GM12878 (cell line): ENCODE measurements around the gene OR6X1. TPM values are rescaled to one million over a fixed set of nuclear protein-coding genes. Genes with fewer than 3 reads are reported as not detected.

Experiments
- ATAC-seq: fragments of 200-7000 bp; cut with Tn5 transposase; 3 replicates; pipeline ENCODE4 v1.9.1; 2020; ENCODE audit warnings: mild to moderate bottlenecking, moderate library complexity
- BruUV-seq: library from RNA; stranded (reverse); fragments of 400-500 nt; replicated peaks from 2 replicates; lab custom pipeline; 2021; lab: Mats Ljungman, UMichigan
- CTCF ChIA-PET: fragments of 300-600 bp; sonication (Branson Sonifier 250); formaldehyde crosslinking; extraction: SDS; loops from one replicate; lab custom pipeline; 2021; ENCODE audit warnings: inconsistent platforms; lab: Yijun Ruan, JAX
- POLR2A ChIA-PET: fragments of 350-600 bp; formaldehyde crosslinking; extraction: SDS; loops from one replicate; lab custom pipeline; 2021; ENCODE audit warnings: inconsistent platforms; lab: Charles Lee
- RAD21 ChIA-PET: fragments of 300-600 bp; sonication (Branson Sonifier 250); formaldehyde crosslinking; loops from one replicate; lab custom pipeline; 2023; ENCODE audit warnings: antibody characterized with exemption; ENCODE audit not compliant: unreplicated experiment; lab: Charles Lee
- SMC1A ChIA-PET: fragments of 300-600 bp; sonication (Branson Sonifier 250); formaldehyde crosslinking; loops from one replicate; lab custom pipeline; 2023; ENCODE audit not compliant: unreplicated experiment, uncharacterized antibody; lab: Charles Lee
- DNase-seq: peaks from one replicate; pipeline ENCODE4 v3.0.0-alpha.2; 2011; ENCODE audit warnings: low read depth, low spot score
- FAIRE-seq: peaks from 3 replicates; lab custom pipeline; 2011; peaks lifted over from hg19 to GRCh38; lab: Jason Lieb, UNC
- H2AFZ ChIP-seq: 2 replicates; pipeline ENCODE4 v1.6.0; 2011; ENCODE audit warnings: low read depth, low read length, control low read depth; ENCODE audit not compliant: control insufficient read depth
- H3K27ac ChIP-seq: 2 replicates; pipeline ENCODE4 v1.5.1; 2011; ENCODE audit warnings: control low read depth; ENCODE audit not compliant: control insufficient read depth, insufficient read depth
- H3K27me3 ChIP-seq, 2 experiments: replicated peaks in 1 of 2; 2 replicates each; pipeline versions ENCODE4 v1.6.0 to v1.6.1; 2011; ENCODE audit warnings: low read length in 1 of 2; ENCODE audit not compliant: control insufficient read depth in 2 of 2, insufficient read depth in 2 of 2
- H3K36me3 ChIP-seq, 2 experiments: 2 replicates each; pipeline ENCODE4 v1.5.1; 2011; ENCODE audit warnings: low read length in 1 of 2; ENCODE audit not compliant: control insufficient read depth in 2 of 2, insufficient read depth in 2 of 2
- H3K4me1 ChIP-seq: 2 replicates; pipeline ENCODE4 v1.6.1; 2011; ENCODE audit warnings: mild to moderate bottlenecking, low read length, moderate library complexity, mixed read lengths; ENCODE audit not compliant: control insufficient read depth, insufficient read depth
- H3K4me2 ChIP-seq: 2 replicates; pipeline ENCODE4 v1.6.0; 2011; ENCODE audit warnings: control low read depth; ENCODE audit not compliant: control insufficient read depth, insufficient read depth
- H3K4me3 ChIP-seq: fragments of 200-600 bp; sonication (generic); 2 replicates; pipeline ENCODE4 v1.5.1; 2016
- H3K79me2 ChIP-seq: 2 replicates; pipeline ENCODE4 v1.6.0; 2011; ENCODE audit warnings: low read length; ENCODE audit not compliant: control insufficient read depth, insufficient read depth
- H3K9ac ChIP-seq: 2 replicates; pipeline ENCODE4 v1.8.0; 2011; ENCODE audit warnings: low read length, control low read depth, mixed read lengths; ENCODE audit not compliant: control insufficient read depth, insufficient read depth
- H3K9me3 ChIP-seq: replicated peaks from 3 replicates; pipeline ENCODE4 v1.5.1; 2011; ENCODE audit warnings: mild to moderate bottlenecking, low read length; ENCODE audit not compliant: control insufficient read depth, insufficient read depth
- H4K20me1 ChIP-seq: 2 replicates; pipeline ENCODE4 v1.6.0; 2011; ENCODE audit not compliant: control insufficient read depth, insufficient read depth
- CBFB ChIP-seq: IDR thresholded peaks from 2 replicates; pipeline ENCODE4 v1.6.1; 2016; ENCODE audit warnings: antibody characterized with exemption, low read depth
- HDGF ChIP-seq: fragments of 450-650 bp; IDR thresholded peaks from 2 replicates; pipeline ENCODE4 v1.6.1; 2016; ENCODE audit warnings: antibody characterized with exemption
- JUND ChIP-seq: IDR thresholded peaks from 2 replicates; pipeline ENCODE4 v1.6.1; 2012; ENCODE audit warnings: low read depth, mild to moderate bottlenecking, low read length, improper control_type of control experiment, moderate library complexity
- PML ChIP-seq: IDR thresholded peaks from 2 replicates; pipeline ENCODE4 v1.6.1; 2012; ENCODE audit warnings: low read length, inconsistent platforms
- POLR2A ChIP-seq: IDR thresholded peaks from 2 replicates; pipeline ENCODE4 v1.6.1; 2011; ENCODE audit warnings: low read depth, mild to moderate bottlenecking, low read length
- RFX5 ChIP-seq: IDR thresholded peaks from 2 replicates; pipeline ENCODE4 v1.6.1; 2011; ENCODE audit warnings: low read depth, low read length, improper control_type of control experiment
- SMAD1 ChIP-seq: fragments of 450-650 bp; IDR thresholded peaks from 2 replicates; pipeline ENCODE4 v1.6.1; 2018; ENCODE audit warnings: mild to moderate bottlenecking, low read depth; ENCODE audit not compliant: partially characterized antibody
- SRF ChIP-seq, 2 experiments: IDR thresholded peaks; 2 replicates each; pipeline ENCODE4 v1.6.1; 2011; ENCODE audit warnings: low read depth in 2 of 2, low read length in 2 of 2, mild to moderate bottlenecking in 1 of 2, moderate library complexity in 1 of 2
- ZBED1 ChIP-seq: IDR thresholded peaks from 2 replicates; pipeline ENCODE4 v1.6.1; 2016; ENCODE audit warnings: borderline replicate concordance
- ZNF217 ChIP-seq: fragments of 450-650 bp; IDR thresholded peaks from 2 replicates; pipeline ENCODE4 v1.6.1; 2017; ENCODE audit warnings: antibody characterized with exemption, mild to moderate bottlenecking
- ZNF384 ChIP-seq: IDR thresholded peaks from 2 replicates; pipeline ENCODE4 v1.6.1; 2012; ENCODE audit warnings: low read depth, mild to moderate bottlenecking, low read length, improper control_type of control experiment, borderline replicate concordance
- WGBS: methylation state at CpG from one replicate; pipeline ENCODE4 v1.1.6; 2016; ENCODE audit warnings: low lambda C conversion rate; ENCODE audit not compliant: insufficient replicate concordance, insufficient coverage; ENCODE audit errors: missing lambda C conversion rate; 5-methylcytosine and 5-hydroxymethylcytosine counted together
- in situ Hi-C: fragments of 300-500 bp; cut with MboI; formaldehyde crosslinking; loops from 9 replicates; pipeline ENCODE4 v1.14.3; 2018; ENCODE audit warnings: mixed read lengths
- intact Hi-C: fragments of 100-400 bp; cut with micrococcal nuclease; formaldehyde crosslinking; loops from one replicate; pipeline ENCODE4 v1.14.2; 2022; ENCODE audit not compliant: unreplicated experiment
- polyA plus RNA-seq, 11 experiments: library from polyadenylated mRNA; depleted of rRNA in 4 of 11; unstranded in 6 of 11; stranded (reverse) in 5 of 11; fragments of >200 nt; fragmentation: Nextera tagmentation in 4 of 11; fragmentation: Illumina TruSeq in 1 of 11; extraction: Ambion mirVana in 4 of 11; extraction: Trizol in 1 of 11; gene quantifications; 1 replicate in 1 of 11; 2 replicates in 10 of 11; pipeline versions ENCODE4 v1.2.1 to v1.2.3, GENCODE V29; 2011 to 2016; ENCODE audit warnings: inconsistent platforms in 2 of 11, missing spikeins in 2 of 11, low read depth in 1 of 11
- total RNA-seq, 4 experiments: library from RNA; depleted of rRNA in 3 of 4; stranded (reverse); fragments of >200 nt in 3 of 4; fragmentation: Illumina TruSeq in 1 of 4; extraction: Trizol in 1 of 4; gene quantifications; 2 replicates each; pipeline versions ENCODE4 v1.2.1 to v1.2.3, GENCODE V29; 2013 to 2021
- TF ChIP-seq, protein P1 (sequence below): fragments of 450-650 bp; IDR thresholded peaks from 2 replicates; pipeline ENCODE4 v1.6.1; 2016; ENCODE audit warnings: mild to moderate bottlenecking
- TF ChIP-seq, protein P2 (sequence below): fragments of 450-650 bp; conservative IDR thresholded peaks from 2 replicates; pipeline ENCODE4 v1.6.1; 2017; ENCODE audit warnings: mild to moderate bottlenecking, moderate library complexity
- TF ChIP-seq, protein P3 (sequence below): IDR thresholded peaks from 2 replicates; pipeline ENCODE4 v1.6.1; 2012; ENCODE audit warnings: low read depth, low read length, improper control_type of control experiment
- TF ChIP-seq, protein P4 (sequence below): IDR thresholded peaks from 2 replicates; pipeline ENCODE4 v1.6.1; 2011; ENCODE audit warnings: borderline replicate concordance, low read depth, mild to moderate bottlenecking, moderate library complexity, low read length; ENCODE audit not compliant: insufficient read depth, poor library complexity, severe bottlenecking
- TF ChIP-seq, protein P5 (sequence below): fragments of 450-650 bp; IDR thresholded peaks from 2 replicates; pipeline ENCODE4 v1.6.1; 2014; ENCODE audit warnings: mild to moderate bottlenecking

Gene OR6X1
- total and polyA plus RNA-seq, 10 of the 15 experiments (the other 5 are each of a cell fraction or from before 2014, with no cell fraction given): not detected

DNA sequence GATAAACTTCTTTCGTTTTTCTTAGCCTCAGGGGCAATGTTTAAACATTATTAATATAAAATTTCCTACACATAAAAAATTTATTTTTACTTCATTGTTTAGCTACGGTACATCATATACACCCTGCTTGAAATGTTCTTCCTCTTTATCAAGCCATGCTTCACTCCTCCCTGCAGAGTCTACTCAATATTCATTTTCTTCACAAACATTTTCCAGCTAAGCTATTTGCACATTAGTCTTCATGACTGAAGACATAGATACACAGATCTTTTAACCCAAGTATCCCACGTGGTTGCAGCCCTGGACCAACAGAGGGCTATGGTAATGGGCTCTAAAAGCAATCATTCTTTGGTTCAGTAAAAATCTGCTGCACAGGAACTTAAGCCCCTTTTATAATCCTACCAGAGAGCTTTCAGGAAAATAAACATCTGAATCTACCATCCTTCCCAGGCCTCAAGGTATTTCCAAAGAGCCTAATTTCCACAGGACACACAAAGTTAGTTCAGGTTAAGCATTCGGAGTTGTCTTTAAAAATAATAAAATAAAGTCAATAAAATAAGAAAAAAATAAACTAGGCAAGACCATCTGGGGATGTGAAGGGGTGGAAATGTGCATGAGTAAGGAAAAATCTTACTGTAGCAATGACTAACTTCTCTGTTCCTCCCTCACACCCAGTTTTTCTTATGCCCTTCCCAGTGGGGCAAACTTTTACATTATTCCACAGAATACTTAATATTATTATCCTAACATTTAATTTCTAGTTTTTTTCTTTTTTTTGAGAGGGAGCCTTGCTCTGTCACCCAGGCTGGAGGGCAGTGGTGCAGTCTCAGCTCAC is 21.6 kb upstream of the OR6X1 start (continued):
- TF ChIP-seq, protein P1, sequence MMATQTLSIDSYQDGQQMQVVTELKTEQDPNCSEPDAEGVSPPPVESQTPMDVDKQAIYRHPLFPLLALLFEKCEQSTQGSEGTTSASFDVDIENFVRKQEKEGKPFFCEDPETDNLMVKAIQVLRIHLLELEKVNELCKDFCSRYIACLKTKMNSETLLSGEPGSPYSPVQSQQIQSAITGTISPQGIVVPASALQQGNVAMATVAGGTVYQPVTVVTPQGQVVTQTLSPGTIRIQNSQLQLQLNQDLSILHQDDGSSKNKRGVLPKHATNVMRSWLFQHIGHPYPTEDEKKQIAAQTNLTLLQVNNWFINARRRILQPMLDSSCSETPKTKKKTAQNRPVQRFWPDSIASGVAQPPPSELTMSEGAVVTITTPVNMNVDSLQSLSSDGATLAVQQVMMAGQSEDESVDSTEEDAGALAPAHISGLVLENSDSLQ: no peak
- no peak for TF ChIP-seq SRF (IDR thresholded peaks at IDR 0.05; ENCODE audit: low read depth in 2 of 2, low read length in 2 of 2)
- TF ChIP-seq, protein P2, sequence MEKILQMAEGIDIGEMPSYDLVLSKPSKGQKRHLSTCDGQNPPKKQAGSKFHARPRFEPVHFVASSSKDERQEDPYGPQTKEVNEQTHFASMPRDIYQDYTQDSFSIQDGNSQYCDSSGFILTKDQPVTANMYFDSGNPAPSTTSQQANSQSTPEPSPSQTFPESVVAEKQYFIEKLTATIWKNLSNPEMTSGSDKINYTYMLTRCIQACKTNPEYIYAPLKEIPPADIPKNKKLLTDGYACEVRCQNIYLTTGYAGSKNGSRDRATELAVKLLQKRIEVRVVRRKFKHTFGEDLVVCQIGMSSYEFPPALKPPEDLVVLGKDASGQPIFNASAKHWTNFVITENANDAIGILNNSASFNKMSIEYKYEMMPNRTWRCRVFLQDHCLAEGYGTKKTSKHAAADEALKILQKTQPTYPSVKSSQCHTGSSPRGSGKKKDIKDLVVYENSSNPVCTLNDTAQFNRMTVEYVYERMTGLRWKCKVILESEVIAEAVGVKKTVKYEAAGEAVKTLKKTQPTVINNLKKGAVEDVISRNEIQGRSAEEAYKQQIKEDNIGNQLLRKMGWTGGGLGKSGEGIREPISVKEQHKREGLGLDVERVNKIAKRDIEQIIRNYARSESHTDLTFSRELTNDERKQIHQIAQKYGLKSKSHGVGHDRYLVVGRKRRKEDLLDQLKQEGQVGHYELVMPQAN: no peak
- no peak for TF ChIP-seq RFX5
- no peak for TF ChIP-seq ZBED1
- no peak for TF ChIP-seq HDGF
- TF ChIP-seq, protein P3, sequence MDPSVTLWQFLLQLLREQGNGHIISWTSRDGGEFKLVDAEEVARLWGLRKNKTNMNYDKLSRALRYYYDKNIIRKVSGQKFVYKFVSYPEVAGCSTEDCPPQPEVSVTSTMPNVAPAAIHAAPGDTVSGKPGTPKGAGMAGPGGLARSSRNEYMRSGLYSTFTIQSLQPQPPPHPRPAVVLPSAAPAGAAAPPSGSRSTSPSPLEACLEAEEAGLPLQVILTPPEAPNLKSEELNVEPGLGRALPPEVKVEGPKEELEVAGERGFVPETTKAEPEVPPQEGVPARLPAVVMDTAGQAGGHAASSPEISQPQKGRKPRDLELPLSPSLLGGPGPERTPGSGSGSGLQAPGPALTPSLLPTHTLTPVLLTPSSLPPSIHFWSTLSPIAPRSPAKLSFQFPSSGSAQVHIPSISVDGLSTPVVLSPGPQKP: no peak
- TF ChIP-seq, all 136 proteins: peak for 0

DNA sequence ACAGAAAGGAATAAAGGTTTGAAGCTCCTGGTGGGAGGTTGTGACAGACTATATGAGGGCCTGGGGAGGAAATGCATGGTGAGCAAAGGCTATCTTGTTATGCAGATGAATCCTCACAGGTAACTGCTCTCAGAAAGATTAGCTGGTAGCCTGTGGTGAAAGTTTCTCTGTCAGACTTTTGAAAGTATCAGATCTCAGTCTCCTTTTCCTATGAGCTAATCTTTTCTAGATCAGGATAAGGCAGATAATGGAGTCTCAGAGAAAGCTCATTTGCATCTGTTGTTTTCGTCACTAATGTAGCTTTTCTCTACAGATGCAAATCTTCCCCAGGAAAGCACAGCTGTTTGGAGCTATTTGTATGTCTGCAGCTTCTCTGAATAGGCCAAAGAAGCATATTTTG is 21.0 kb upstream of the OR6X1 start:
- SMC1A ChIA-PET: no interaction called here
- no peaks in the 10 kb centered on the region for H3K79me2 ChIP-seq
- FAIRE-seq (no peak), ATAC-seq (no peak; the same call in 2 of the 3 replicates), DNase-seq (no peak)
- CTCF ChIA-PET: no interaction called here
- H3K4me1 ChIP-seq: no peaks in the 10 kb centered on the region
- BruUV-seq: no TSS peak
- intact Hi-C loops (no loop called here), in situ Hi-C loops (no loop called here)
- POLR2A ChIA-PET: no interaction called here
- H3K36me3 ChIP-seq: no peaks in the 10 kb centered on the region
- no peaks in the 10 kb centered on the region for H3K27me3 ChIP-seq
- RAD21 ChIA-PET: no interaction called here
- no peak overlapping the region for H3K4me3 ChIP-seq
- no peak overlapping the region for H3K27ac ChIP-seq
- 0% methylated on average over 1 of the region's 1 CpG for WGBS
- no peak overlapping the region for H2AFZ ChIP-seq
- no peaks in the 10 kb centered on the region; the same call in 2 of the 3 replicates for H3K9me3 ChIP-seq
- H4K20me1 ChIP-seq: no peaks in the 10 kb centered on the region
- no peak overlapping the region for H3K4me2 ChIP-seq
- H3K9ac ChIP-seq: no peak overlapping the region
- TF ChIP-seq CBFB: no peak
- no peak for TF ChIP-seq POLR2A
- TF ChIP-seq PML: no peak
- no peak for TF ChIP-seq ZNF217
- TF ChIP-seq ZNF384: no peak
- TF ChIP-seq, protein P4, sequence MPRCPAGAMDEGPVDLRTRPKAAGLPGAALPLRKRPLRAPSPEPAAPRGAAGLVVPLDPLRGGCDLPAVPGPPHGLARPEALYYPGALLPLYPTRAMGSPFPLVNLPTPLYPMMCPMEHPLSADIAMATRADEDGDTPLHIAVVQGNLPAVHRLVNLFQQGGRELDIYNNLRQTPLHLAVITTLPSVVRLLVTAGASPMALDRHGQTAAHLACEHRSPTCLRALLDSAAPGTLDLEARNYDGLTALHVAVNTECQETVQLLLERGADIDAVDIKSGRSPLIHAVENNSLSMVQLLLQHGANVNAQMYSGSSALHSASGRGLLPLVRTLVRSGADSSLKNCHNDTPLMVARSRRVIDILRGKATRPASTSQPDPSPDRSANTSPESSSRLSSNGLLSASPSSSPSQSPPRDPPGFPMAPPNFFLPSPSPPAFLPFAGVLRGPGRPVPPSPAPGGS: no peak
- TF ChIP-seq SMAD1: no peak
- TF ChIP-seq, protein P5, sequence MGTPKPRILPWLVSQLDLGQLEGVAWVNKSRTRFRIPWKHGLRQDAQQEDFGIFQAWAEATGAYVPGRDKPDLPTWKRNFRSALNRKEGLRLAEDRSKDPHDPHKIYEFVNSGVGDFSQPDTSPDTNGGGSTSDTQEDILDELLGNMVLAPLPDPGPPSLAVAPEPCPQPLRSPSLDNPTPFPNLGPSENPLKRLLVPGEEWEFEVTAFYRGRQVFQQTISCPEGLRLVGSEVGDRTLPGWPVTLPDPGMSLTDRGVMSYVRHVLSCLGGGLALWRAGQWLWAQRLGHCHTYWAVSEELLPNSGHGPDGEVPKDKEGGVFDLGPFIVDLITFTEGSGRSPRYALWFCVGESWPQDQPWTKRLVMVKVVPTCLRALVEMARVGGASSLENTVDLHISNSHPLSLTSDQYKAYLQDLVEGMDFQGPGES: no peak
- no peak for TF ChIP-seq JUND
